ENCODE measurements around the gene ZNF423.

The ZNF423 gene

DNA sequence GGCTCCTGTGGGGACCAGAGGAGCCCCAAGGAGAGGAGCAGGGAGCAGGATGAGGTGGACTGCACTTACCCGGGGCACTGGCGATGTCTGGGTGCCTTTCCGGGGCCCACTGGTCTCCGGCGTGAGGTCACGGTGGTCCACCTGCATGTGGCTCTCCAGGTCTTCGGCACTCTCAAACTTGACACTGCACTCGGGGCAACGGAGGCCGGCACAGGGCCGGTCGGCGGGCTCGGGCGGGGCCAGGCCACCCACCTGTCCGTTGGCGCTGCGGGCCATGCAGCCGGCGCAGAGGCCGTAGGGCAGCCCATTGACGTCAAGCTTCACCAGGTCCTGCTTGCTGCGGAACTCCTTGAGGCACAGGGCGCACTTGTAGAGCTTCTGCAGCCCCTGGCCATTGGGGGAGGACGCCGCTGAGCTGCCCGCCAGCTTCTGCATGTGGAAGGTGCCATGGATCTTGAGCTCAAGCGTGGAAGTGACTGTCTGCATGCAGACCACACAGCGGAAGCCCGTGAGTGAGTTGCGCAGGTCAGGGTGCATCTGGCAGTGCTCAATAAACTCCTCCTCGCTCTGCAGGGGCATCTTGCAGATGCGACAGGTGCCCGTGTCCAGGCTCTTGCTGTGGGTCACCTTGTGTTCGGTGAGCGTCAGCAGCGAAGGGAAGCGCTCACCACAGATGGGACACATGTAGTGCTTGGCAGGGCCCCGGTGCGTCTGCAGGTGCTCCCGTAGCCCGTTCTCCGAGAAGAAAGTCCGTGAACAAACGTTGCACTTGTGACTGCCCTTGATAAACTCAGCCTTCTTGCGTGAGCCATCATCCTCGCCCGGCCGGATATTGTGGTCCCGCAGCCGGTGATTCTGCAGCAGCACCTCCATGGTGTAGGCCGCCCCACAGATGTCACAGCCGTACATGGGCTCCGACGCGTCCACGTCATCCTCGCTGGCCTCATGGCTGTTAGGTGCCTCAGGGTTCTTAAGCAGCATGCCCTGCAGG is 220.0 kb downstream of the ZNF423 start:
- DNase-seq: no peak

DNA sequence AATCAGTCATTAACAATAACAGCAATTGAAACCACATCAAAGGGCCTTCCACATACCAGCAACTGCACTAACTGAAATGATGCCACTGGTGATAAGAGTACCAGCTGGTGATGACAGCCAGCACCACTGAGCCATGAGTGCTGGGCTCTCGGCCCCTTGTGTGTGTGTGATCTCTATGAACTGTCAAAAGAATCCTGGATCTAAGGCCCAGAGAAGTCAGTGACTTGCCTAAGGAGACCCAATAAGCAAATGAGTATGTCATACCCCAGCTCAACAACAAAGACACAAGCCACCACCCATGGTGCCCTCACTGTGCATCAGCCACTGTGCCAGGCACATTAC is 220.9 kb downstream of the ZNF423 start:
- DNase-seq: no peak

DNA sequence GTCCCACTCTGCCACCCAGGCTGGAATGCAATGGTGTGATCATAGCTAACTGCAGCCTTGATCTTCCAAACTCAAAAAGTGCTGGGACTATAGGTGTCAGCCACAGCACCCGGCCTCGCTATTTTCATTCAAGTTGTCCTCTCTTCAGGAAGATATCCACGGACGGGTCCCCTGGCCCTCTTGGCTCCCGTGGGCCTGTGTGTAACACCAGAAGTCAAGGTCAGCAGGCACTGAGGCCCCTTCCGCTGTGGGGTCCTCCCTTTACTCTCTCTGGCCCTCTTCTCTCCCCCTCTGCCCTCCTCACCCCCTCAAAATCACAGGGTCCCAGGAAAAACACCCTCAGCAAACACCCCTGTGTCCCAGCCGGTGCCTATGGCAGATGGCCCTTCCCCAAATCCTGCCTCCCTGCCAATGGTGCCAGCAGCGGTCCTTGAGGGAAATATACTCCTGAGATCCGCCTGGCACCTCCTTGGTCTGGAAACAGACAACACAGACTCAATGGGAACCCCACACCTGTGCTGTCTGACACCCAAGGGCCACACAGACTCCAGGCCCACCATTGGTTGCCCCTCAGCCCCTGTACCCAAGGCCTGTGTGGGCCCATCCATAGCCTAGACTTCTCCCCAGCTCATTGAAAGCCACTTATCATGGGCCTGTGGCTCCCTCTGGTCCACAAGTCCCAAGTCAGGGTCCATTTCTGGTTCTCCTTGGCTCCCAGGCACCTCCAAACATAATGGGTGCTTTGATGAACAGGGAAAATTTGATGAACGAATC is 221.5 kb downstream of the ZNF423 start:
- DNase-seq: no peak

DNA sequence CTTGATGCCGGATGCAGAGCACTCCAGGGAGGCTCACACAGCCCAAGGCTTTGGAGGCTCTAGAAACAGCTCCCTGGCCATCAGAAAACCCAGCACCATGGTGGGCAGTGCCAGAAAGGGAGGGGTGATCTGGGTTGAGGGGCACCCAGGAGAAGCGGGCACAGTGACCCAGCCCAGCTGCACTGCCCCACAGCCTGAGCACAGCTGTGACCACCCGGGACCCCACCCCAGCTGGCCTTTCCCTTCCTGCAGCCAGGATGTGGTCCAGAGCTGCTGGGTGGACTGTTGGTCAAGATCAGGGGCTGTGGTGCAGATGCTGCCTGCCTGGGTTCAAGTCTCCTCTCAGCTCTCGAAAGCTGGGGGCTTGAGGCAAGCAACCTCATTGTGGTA is 223.1 kb downstream of the ZNF423 start:
- no peak for DNase-seq

DNA sequence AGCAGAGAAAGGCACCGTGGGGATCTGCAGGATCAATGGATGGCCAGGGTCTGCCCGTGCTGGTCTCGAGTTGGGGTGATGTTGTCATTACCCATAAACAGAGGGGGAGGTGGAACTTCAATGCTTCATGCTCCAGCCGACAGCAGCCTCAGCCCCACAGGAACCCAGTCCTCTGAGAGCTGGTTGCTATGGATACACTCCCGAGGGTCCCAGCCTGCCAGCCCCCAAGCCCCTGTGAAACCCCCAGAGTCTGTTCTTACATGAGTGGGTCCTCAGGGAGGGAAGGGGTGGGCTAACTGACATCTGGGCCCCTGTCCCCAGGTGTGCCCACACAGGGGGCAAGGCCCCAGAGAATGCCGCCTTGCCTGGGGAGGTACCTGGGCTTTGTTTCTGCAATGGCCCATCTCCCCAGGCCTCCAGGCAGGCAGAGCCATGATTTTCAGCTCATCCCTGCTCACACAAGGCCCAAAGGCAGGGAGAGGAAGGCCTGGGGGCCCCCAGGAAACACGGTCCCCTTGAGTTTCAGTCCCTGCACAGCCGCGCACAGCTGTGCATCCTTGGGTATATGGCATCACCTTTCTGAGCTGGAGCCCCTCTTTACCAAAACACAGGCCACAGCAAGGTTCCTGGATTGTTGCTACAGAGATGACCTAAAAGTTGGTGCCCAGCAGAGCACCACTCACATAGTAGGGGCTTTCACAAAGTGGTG is 223.7 kb downstream of the ZNF423 start:
- no peak for DNase-seq

DNA sequence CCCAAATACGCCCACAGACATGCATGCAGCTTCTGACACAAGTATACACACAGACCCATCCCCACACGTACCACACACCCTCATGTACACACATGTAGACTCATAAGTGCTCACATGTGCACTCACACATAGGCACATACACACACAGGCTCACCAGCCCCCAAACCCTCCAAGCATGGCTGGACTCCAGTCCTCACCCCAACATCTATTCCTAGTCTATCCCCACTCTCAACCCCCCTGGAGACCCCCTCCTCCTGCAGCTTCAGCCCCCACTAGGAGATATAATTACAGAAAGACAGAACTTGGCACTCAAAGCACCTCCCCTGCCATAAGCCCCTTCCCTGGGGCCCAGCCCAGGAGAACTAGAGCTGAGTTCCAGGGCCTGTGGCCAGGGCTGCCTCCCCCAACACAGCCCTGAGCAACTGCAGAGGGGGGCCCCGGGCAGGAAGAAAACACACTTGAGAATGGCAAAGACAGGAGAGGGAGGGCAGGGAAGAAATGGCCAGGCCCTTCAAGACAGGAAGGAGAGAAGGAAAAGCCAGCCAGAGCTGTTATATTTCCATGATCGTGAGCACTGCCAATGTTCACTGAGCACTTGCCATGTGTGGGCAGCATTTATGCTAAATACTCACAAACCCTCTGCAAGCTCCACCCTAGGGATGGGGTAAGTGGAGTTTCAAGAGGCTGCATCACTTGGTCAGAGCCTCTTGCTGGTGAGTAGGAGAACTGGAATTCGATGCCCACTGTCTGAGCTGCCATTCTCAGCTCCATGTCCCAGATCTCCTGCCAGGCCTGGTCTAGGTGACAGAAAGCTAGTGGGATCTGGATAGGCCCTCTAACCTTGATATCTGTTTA is 224.5 kb downstream of the ZNF423 start:
- DNase-seq: no peak

DNA sequence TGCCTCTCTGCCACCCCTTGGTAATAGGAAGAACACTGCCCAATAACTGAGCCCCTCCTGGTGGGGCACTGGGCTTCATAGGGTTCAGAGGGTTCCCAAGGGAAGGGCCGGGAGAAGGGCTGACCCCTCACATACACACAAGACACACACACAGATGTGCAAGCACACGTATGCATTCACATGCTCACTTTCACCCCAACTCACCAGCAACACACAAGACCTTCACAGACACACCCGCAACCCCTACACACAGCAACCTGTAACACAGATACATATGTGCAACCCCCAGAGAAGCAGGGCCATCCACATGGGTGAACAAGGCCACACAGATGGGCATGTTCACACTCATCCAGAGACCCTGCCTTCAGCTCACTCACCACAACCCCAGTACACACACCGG is 225.1 kb downstream of the ZNF423 start:
- DNase-seq: no peak

DNA sequence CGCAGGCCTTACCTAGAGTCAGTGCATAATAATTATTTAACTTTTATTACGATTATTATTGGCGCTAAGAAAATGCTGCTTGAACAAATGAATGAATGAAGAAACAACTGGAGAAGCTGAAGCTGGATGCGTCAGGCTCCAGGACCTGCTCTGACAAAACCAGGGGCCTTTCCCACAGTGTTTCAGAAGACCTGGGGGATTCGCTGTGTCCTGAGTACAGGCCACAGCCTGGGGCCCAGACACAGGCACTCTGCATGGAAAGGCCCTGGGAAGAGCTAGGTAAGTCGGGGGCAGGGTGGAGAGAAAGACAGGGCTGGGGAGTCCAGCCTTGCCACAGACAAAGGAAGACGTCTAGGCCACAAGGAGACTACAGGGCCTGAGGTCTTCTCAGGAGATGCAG is 226.1 kb downstream of the ZNF423 start:
- no peak for DNase-seq

DNA sequence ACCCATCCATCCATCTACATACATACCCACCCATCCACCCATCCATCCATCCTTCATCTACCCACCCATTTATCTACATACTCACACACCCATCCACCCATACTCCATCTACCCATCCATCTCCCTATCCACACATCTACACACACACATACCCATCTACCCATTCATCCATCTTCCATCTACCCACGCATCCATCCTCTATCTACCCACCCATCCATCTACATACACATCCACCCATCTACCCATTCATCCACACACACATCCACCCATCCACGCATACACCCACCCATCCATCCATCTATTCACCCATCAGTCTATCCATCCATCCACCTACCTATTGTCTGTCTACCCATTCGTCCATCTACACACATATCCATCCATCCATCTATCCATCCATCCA is 227.8 kb downstream of the ZNF423 start:
- no peak for DNase-seq

DNA sequence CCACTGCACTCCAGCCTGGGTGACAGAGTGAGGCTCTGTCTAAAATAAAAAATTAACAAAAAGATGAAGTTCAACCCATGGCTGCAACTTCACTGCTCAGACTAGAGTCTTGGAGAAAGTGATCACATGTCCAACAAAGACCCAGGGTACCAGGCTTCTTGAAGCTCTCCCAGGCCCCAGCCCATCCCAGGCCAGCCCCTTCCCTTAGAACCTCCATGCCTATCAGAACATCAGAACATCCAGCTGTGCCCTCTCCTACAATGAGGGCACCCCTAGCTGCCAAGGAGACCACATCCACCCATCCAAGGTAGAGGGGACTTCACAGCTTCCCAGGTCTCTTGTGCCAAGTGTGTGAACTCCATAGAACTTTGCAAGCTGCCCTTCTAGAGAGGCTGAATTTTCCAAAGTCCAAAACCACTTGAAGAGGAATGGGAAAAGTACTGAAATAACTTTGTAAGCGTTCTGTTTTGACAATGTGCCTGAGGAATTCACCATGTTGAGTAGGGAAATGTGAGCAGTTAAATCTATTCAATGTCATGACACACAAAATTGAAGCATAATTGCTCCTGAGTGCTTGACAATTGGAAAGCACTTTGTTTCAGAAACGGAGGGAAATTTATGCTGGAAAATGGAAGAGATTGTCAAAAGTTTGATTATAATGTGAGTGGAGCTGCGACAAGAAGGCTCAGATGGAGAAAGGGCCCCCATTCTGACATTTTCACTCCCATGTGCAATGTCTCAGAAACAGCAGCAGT is 230.4 kb downstream of the ZNF423 start:
- no peak for DNase-seq

DNA sequence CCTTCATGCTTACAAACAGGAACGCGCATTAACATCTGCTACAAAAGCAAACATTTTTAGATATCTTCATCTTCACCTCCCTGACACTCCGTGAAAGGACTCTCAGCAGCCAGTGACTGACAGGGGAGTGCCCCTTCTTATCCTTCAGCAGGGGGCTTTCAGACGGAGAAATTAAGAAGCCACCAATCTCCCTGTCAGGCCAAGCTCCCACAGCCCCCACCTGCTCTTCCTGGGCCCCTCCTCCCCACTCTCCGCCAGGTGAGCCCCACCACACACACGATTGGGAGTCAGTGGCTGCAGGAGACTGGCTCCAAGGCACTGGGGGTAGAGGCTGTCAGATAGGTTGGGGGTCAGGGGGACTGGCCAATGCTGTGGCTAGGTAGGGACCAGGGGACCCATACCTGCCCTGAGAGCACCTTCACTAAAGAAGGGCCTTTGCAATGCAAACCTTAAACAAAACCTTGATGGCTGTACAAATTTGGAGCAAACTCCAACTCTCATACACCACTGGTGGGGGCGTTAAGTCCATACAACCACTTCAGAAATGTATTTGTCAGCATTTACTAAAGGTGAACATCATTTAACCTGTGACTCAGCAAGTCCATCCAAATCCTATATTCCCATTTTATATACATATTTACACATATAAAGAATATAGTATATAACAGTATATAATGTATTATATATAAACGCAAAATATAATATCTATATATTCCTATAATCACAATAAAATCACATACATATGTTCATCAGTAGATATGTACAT is 232.2 kb downstream of the ZNF423 start:
- no peak for DNase-seq

DNA sequence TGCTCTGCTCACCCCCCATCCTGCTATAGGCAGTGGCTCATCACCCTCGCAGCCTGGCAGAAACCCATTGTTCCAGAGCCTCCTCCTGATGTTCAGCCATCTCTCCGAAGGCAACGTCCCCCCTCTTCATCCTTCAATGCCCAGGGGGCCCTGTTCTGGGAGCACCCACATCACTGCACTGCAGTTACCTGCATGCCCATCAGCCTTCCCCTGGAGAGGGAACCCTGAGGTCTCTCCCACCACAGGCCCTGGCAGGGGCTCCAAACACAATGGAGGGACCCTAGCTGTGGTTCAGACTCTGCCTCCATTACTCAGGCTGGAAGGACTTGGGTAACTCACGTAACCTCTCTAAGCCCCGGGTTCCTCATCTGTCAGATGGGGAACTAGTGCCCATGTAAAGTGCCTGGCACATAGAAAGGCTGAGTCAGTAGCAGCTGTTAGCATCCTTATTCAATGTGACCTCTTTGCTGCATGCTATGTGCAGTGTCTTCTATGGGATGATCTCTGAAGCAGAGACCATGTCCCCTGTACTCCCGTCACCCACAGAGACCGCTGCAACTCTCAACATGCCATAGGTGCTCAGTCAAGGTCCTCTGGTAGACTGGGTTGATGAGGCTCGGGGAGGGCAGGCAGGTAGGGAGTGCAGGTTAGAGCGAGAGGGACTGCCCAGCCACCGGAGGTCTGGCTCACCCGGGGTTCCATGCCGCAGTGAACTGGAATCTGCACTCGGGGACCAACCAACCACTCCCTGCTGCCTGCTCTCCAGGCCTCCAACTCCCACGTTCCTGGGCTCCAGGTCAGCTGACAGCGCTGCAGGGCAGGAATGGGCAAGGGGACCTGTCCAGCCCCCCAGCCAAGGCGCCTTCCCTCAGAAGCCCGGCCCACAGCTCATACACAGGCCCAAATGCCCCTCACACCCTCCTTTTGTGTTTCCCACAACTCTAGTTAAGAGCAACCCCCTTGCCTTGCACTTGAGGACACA is 233.2 kb downstream of the ZNF423 start:
- no peak for DNase-seq

DNA sequence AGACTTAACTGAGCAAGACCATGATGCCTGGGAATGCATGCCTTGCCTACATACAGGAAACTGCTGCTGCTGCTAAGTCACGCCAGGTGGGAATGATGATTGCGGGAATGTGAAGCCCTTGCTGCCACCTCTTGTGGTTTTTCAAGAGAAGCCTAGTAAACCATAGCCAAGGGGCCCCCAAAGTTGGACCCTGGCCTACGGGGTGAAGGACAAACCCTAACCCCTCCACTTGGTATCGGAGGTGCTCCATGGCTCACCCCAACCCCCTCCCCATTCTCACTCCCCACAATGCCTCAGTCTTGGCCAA is 233.9 kb downstream of the ZNF423 start:
- DNase-seq: no peak

DNA sequence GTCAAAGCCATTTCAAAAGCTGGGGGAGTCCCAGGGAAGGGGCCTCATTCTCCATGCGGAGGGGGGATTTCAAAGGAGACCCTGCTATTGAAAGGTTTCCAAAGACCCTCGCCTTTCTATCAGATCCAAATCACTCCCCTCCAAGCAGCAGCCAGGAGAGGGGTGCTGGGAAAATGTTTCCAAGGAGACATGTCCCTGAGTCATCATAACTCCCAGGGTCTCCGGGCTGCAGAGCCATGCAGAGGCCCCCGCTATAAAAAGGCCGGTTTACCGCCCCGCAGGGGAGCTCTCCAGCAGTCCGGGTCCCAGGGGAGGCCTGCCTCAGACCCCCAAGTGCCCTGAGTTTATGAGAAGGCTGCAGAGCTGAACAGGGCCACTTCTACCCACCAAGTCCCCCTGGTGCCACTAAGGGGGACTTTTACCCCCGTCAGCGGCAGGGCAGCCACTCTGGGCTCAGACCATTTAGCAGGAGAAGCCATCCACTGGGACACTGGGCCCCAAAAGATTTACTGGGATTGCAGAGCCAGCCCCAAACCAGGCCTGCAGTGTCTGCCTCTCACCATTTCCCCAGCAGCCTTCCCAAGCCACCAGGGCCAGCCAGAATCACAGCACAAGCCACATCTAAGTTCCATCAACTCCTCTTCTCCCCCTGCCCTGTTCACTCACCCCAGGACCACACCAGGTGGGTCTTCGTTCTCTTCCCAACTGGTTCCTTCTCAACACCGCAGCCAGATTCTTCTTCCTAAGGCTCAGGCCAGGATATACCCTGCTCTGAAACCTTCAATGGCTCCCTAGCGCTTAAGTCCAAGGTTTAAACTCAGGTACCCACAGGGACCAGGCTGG is 234.4 kb downstream of the ZNF423 start:
- no peak for DNase-seq

DNA sequence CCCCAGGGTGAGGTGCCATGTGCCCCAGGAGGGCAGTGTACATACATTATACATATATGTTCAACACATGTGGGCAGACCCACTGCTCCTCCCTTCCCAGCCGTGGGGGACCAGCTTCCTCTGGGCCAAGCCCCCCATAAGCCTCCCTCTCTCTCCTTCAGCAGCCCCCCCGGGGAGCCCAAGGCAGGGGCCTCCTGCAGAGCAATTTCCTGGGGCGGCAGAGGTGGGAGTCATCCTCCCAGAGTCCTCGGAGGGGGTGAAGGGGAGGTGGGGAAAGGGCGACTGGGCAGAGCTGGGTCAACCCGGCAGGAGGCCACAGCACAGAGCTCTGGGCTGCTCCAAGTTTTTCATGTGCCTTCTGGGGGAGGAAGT is 235.1 kb downstream of the ZNF423 start:
- no peak for DNase-seq

DNA sequence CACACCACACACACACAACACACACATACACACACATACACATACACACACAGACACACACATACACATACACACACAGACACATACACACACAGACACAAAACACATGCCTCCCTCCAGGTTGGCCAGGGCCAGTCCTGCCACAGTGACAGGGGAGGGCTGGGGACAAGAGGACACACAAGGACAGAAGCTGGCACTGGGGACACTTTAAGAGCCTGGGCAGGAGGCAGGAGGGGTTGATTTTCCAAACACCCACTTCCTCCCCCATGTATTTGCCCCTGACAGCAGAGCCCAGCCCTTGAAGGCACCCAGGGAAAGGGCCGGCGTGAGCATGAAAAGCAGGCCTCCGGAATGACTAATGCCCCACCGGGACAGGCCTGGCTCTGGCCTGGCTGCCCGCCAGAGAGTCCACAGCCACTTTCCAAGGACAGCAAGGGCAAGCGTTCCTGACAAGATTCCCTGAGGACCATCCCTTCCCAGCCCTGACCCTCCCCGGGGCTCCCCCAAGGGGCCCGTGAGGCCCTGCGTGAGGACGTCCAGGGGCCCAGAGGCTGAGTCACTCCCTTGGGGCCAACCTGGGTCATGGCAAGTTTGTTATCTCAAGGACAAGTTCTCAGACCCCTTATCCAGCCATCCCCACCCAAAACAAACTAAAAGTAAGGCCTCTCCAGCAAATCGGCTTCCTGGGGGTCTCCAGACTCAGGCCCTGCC is 235.6 kb downstream of the ZNF423 start:
- DNase-seq: no peak

DNA sequence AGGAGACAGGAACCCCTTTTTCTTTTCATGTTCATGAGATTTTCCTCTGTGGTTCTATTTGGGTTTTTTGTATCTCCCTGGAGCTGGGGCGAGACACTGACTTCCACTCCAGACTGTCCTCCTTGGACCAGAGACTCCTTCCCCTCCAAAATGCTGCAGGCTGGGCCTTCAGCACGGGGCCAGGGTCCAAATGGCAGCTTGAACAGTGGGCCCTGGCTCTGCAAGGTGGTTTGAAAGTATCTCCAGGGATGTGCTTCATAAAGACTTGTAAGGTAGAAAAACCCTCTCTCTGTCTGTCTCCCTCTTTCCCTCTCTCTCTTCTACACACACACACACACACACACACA is 236.1 kb downstream of the ZNF423 start:
- no peak for DNase-seq

DNA sequence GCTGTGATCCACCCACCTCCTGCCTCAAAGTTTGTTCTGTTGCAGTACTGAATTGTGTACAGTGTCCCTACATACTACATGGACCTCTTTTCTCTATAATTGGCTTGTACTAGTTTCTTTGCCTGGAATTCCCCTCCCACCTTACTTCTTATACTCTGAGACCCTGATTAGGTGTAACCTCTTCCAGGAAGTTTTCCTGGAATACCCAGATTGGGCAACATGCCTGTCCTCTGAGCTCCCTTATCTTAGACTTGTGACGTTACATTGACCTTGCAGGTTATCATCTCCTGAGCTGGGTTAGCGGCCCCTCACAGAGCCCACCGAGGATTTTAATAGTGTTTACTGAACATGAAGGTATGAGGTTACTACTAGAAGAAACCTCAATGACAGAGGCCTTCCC is 237.0 kb downstream of the ZNF423 start:
- DNase-seq: no peak
